Nephron progenitor cell (in vitro differentiated cells): ENCODE measurements around the gene CDH4.

Experiments used
- DNase-seq: peaks from one replicate; pipeline ENCODE4 v3.0.0; 2021
- H3K27ac Mint-ChIP-seq: 2 replicates; pipeline ENCODE4 v1.8.0; 2021; ENCODE audit warnings: mild to moderate bottlenecking, moderate library complexity, mixed read lengths
- H3K27me3 Mint-ChIP-seq: 2 replicates; pipeline ENCODE4 v1.8.0; 2021; ENCODE audit warnings: mild to moderate bottlenecking, low read depth, mixed read lengths; ENCODE audit not compliant: poor library complexity
- H3K36me3 Mint-ChIP-seq: 2 replicates; pipeline ENCODE4 v1.8.0; 2021; ENCODE audit warnings: low read depth, mixed read lengths
- H3K4me1 Mint-ChIP-seq: 2 replicates; pipeline ENCODE4 v1.8.0; 2021; ENCODE audit warnings: mixed read lengths
- H3K4me3 Mint-ChIP-seq: 2 replicates; pipeline ENCODE4 v1.8.0; 2021; ENCODE audit warnings: mild to moderate bottlenecking, moderate library complexity, mixed read lengths
- H3K9me3 Mint-ChIP-seq: 2 replicates; pipeline ENCODE4 v1.8.0; 2021; ENCODE audit warnings: mild to moderate bottlenecking, moderate library complexity, mixed read lengths
- TF ChIP-seq, protein P1 (sequence below): fragments of 200-600 bp; sonication (generic); IDR thresholded peaks from 2 replicates; pipeline ENCODE4 v1.5.0; 2021; ENCODE audit warnings: antibody characterized with exemption

CDH4 gene

DNA sequence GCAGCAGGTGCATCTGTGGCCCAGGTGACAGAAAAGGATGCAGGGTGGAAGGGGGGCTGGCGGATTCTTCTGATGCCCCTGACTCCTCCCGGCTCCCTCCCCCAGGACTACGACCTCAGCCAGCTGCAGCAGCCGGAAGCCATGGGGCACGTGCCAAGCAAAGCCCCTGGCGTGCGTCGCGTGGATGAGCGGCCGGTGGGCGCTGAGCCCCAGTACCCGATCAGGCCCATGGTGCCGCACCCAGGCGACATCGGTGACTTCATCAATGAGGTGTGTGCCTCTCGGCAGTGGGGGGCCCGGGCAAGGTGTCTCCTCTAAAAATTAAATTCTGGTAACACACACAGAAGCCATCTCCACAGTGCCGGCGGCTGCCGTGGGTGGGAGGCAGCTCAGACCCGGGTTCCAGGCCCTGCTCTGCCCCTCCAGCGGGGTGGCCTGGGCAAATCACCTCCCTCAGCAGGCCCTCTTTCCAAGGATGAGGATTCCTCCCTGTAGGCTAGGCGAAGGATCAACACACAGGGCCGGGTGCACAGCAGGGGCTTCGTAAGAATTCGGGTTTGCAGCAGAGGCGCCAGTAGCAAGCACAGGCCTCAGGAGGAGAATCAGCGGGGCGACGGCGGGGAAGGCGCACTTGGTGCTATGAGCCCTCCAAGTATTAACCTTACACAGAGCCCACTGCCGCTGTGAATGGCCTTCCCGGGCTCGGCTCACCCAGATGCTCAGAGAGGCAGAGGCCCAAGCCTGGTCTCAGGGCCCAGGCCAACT lies 682.1 kb downstream of the CDH4 start:
- Mint-ChIP-seq H3K36me3 (no peaks in the 10 kb centered on the region), H3K4me1 (peaks cover 29% of the 10 kb centered on the region), H3K9me3 (no peaks in the 10 kb centered on the region), H3K27me3 (no peaks in the 10 kb centered on the region), H3K4me3 (no peak overlapping the region), H3K27ac (no peak overlapping the region)
- DNase-seq, result no peak
- TF ChIP-seq, protein P1, sequence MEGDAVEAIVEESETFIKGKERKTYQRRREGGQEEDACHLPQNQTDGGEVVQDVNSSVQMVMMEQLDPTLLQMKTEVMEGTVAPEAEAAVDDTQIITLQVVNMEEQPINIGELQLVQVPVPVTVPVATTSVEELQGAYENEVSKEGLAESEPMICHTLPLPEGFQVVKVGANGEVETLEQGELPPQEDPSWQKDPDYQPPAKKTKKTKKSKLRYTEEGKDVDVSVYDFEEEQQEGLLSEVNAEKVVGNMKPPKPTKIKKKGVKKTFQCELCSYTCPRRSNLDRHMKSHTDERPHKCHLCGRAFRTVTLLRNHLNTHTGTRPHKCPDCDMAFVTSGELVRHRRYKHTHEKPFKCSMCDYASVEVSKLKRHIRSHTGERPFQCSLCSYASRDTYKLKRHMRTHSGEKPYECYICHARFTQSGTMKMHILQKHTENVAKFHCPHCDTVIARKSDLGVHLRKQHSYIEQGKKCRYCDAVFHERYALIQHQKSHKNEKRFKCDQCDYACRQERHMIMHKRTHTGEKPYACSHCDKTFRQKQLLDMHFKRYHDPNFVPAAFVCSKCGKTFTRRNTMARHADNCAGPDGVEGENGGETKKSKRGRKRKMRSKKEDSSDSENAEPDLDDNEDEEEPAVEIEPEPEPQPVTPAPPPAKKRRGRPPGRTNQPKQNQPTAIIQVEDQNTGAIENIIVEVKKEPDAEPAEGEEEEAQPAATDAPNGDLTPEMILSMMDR, result no peak

DNA sequence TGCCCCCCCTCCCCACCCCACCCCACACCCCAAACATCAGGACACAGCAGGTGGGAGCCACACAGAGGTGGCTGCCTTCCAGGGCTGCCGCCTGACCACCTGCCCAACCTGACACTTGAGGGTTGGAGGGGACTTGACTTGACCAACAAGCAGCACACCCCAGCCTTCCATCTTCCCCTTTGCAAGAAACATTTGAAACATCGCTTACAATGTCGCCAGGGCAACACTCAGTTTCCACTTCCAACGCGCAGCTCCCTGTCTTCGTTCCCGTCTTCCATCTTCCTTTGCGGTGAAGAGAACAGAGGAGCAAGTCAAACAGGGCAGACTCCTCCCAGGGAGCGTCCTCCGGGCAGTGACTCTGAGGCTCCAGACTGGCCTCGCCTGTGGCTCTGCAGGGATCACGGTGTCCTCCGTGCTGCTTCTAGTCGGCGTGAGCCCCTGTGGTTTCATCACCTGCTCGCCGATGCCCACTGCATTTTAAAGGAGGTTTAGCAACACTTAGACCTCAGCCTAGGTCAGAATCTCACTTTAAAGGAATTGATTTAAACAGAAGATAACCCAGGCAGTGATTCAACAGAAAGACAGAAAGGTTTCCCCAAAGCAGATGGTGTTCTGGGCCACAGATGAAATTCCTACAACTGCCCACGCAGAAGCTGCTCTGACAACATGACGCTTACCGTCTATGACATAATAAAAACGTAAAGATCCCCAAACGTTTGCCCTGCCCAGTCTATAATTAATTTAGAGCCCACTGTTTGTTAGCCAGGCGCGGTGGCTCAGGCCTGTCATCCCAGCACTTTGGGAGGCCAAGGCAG lies 682.9 kb downstream of the CDH4 start:
- H3K4me1 Mint-ChIP-seq, result peaks cover 29% of the 10 kb centered on the region
- H3K27me3 Mint-ChIP-seq, result peaks cover 1% of the 10 kb centered on the region
- DNase-seq, result no peak
- no peaks in the 10 kb centered on the region for H3K9me3 Mint-ChIP-seq
- no peak overlapping the region for H3K27ac Mint-ChIP-seq
- no peaks in the 10 kb centered on the region for H3K36me3 Mint-ChIP-seq
- H3K4me3 Mint-ChIP-seq, result no peak overlapping the region
- TF ChIP-seq, protein P1, result no peak

DNA sequence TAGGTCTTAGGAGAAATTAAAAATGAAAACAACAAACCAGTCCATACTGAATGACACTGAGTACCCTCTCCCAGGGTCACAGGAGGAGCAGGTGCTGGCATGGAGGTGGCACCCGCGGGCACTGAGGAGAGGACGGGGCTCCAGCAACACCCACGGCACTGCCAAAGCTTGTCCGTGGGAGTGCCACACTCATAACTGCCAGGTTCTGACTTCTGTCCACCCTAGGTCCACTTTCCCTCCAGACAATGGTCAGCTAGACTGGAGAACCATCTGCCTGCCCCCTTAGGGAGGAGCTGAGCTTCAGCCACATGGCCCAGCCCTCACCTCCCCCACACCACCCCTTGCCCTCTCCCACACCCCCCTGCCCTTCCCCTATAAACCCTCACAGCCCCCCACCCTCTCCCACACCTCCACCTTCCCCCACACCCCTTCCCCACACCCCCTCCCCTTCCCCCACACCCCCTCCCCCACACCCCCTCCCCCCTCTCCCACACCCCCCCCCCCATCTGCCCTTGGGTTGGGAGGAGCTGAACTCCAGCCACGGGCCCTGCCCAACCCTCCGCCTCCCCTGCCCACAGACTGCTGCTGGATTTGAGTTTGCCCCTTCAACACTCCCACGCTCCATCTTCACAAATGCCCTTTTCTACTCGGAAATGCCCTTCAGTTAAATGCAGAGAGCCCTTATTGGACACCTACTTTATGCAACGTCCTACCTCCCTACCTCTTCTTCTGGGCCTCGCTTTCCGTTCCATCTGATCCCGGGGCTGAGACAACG lies 684.1 kb downstream of the CDH4 start:
- Mint-ChIP-seq H3K4me1 (peaks cover 29% of the 10 kb centered on the region), H3K27ac (no peak overlapping the region), H3K27me3 (peaks cover 5% of the 10 kb centered on the region), H3K36me3 (no peaks in the 10 kb centered on the region), H3K4me3 (no peak overlapping the region), H3K9me3 (no peaks in the 10 kb centered on the region)
- TF ChIP-seq, protein P1, result no peak
- no peak for DNase-seq

GRCh38 chr20:61936701-61937131 lies 684.7 kb downstream of the CDH4 start:
- DNase-seq, result no peak
- H3K27me3 Mint-ChIP-seq, result peaks cover 5% of the 10 kb centered on the region
- no peak overlapping the region for H3K27ac Mint-ChIP-seq
- no peaks in the 10 kb centered on the region for H3K36me3 Mint-ChIP-seq
- no peaks in the 10 kb centered on the region for H3K9me3 Mint-ChIP-seq
- no peak overlapping the region for H3K4me3 Mint-ChIP-seq
- TF ChIP-seq, protein P1, result no peak
- H3K4me1 Mint-ChIP-seq, result peaks cover 29% of the 10 kb centered on the region

DNA sequence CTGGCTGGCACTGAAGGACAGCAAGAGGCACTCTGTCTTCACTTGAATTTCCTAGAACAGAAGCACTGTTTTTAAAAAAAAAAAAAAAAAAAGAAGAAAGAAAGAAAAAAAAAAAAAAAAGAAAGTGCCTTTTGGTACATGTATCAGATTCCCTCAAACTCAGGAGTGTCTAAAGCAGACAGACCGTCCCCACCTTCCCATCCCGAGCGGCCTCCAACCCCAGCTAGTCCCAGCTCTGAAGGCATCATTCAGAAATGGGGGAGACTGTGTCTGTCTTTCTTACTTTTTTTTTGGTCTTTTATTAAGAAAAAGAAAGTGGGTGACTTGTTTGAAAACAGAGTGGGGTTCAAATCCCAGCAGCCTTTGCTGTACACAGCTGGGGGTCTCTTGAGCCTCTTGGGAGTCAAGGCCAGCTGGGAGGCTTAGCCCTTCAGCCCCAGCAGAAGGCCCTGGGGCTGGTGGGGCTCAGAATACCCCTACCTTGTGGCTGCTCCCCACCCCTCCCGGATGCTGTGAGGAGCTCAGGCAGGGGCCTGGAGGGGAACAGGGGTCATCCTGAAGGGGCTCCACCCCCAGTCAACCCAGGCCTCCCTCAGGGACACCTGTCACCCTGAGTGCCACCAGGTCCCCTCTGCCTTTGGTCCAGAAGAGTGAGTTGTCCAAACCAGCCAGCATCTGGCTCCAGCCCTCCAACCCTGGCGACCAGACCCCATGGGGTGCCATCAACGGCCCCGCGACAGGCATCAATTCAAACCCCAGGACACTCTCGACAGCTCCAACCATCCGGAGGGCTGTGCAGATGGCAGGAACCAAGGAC lies 685.3 kb downstream of the CDH4 start:
- no peak overlapping the region for H3K27ac Mint-ChIP-seq
- peaks cover 5% of the 10 kb centered on the region for H3K27me3 Mint-ChIP-seq
- no peaks in the 10 kb centered on the region for H3K36me3 Mint-ChIP-seq
- peaks cover 24% of the 10 kb centered on the region for H3K4me1 Mint-ChIP-seq
- TF ChIP-seq, protein P1, result no peak
- DNase-seq, result no peak
- no peaks in the 10 kb centered on the region for H3K9me3 Mint-ChIP-seq
- no peak overlapping the region for H3K4me3 Mint-ChIP-seq
